HT-29 (cell line): ENCODE measurements around the gene HOXD10. TPM values are rescaled to one million over a fixed set of nuclear protein-coding genes. Genes with fewer than 3 reads are reported as not detected.

Source experiments
- DNase-seq: peaks from one replicate; pipeline ENCODE4 v3.0.0-alpha.2; 2015; ENCODE audit warnings: low spot score
- total RNA-seq: library from RNA; depleted of rRNA; stranded (reverse); fragments of >200 nt; shearing (Covaris generic); gene quantifications from 2 replicates; pipeline ENCODE4 v1.2.3, GENCODE V29; 2014

Gene HOXD10
- total RNA-seq, 1 experiment from 2014 or later = not detected

- no peak for DNase-seq
Measured at GRCh38 chr2:176150584-176151441, 34.2 kb downstream of the HOXD10 start.

GRCh38 chr2:176151442-176152287, 35.1 kb downstream of the HOXD10 start, which contains the start of gene HOXD4:
Gene HOXD4 (plus strand): TSS chr2:176151550. CDS start chr2:176151634, 84 bp downstream.
- DNase-seq = no peak

GRCh38 chr2:176152350-176153181, 36.0 kb downstream of the HOXD10 start:
- DNase-seq = no peak

- no peak for DNase-seq
Measured at GRCh38 chr2:176154576-176155252, 38.1 kb downstream of the HOXD10 start.

GRCh38 chr2:176155356-176156044, 38.9 kb downstream of the HOXD10 start:
- DNase-seq = no peak

- DNase-seq = no peak
Measured at GRCh38 chr2:176156301-176156806, 39.8 kb downstream of the HOXD10 start.

- DNase-seq = no peak
Measured at GRCh38 chr2:176156807-176157498, 40.4 kb downstream of the HOXD10 start, which contains the start of gene HOXD3. Gene HOXD3 (plus strand): TSS chr2:176157307. CDS start chr2:176169115, 11,808 bp downstream.

- no peak for DNase-seq
Measured at GRCh38 chr2:176157499-176158185, 41.1 kb downstream of the HOXD10 start.

- no peak for DNase-seq
Measured at GRCh38 chr2:176158186-176158591, 41.6 kb downstream of the HOXD10 start.

- DNase-seq = no peak
Measured at GRCh38 chr2:176158855-176159662, 42.5 kb downstream of the HOXD10 start.

- DNase-seq = no peak
Measured at GRCh38 chr2:176159663-176160250, 43.2 kb downstream of the HOXD10 start.

- DNase-seq = no peak
Measured at GRCh38 chr2:176160251-176160985, 43.8 kb downstream of the HOXD10 start.

GRCh38 chr2:176160986-176161824, 44.6 kb downstream of the HOXD10 start:
- no peak for DNase-seq

- no peak for DNase-seq
Measured at GRCh38 chr2:176161825-176162626, 45.4 kb downstream of the HOXD10 start.
